ENCODE data around the gene NDUFB5.

NDUFB5 gene

DNA sequence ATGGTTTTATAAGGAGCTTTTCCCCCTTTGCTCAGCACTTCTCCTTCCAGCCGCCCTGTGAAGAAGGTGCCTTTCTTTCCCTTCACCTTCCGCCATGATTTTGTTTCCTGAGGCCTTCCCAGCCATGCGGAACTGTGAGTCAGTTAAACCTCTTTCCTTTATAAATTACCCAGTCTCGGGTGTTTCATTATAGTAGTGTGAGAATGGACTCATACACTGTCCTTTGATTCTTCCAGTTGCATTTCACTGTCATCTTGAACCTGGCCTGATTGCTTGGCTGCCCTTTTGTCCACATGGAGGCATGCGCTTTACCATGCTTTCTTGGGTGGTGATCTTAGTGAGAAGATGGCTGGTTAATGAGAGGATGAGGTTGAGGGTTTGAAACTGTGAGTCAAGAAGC is 71.5 kb downstream of the NDUFB5 start:
- no peak for DNase-seq (ENCODE audit: low read depth in 3 of 3)

All from stimulated activated CD4-positive, alpha-beta T cell treated with anti-CD3 and anti-CD28 coated beads, TNF-alpha, amount 100 ng/mL, for 24 hours (primary cell).